GM23338 (cell line): Measurements from ENCODE around the gene RGS6.

ENCODE experiments used
- CREB1 ChIP-seq: fragments of 250-450 bp; sonication (Bioruptor Pico); IDR thresholded peaks from 2 replicates; pipeline ENCODE4 v1.5.0; 2020; ENCODE audit warnings: low read depth, mild to moderate bottlenecking, moderate library complexity
- EZH2 ChIP-seq: fragments of 200-600 bp; sonication (generic); IDR thresholded peaks from one replicate; pipeline ENCODE4 v1.8.0; 2017; ENCODE audit warnings: antibody characterized with exemption, mild to moderate bottlenecking, low read depth; ENCODE audit not compliant: unreplicated experiment
- EZH2phosphoT487 ChIP-seq: fragments of 200-600 bp; sonication (generic); IDR thresholded peaks from one replicate; pipeline ENCODE4 v1.8.1; 2018; ENCODE audit warnings: antibody characterized with exemption; ENCODE audit not compliant: unreplicated experiment
- JUNB ChIP-seq: IDR thresholded peaks from one replicate; pipeline ENCODE4 v1.6.1; 2016; ENCODE audit warnings: antibody characterized with exemption; ENCODE audit not compliant: unreplicated experiment
- POLR2AphosphoS5 ChIP-seq: IDR thresholded peaks from 2 replicates; pipeline ENCODE4 v1.6.1; 2016; ENCODE audit warnings: antibody characterized with exemption, low read depth
- TF ChIP-seq, protein P1 (sequence below), 2 experiments: fragments of 200-600 bp in 1 of 2; sonication (generic) in 1 of 2; conservative IDR thresholded peaks; 2 replicates each; pipeline versions ENCODE4 v1.5.1 to v1.6.1; 2016 to 2017; ENCODE audit warnings: antibody characterized with exemption in 2 of 2, low read depth in 2 of 2, mild to moderate bottlenecking in 2 of 2, moderate library complexity in 1 of 2
- TF ChIP-seq, protein P2 (sequence below): IDR thresholded peaks from 2 replicates; pipeline ENCODE4 v1.6.1; 2016; ENCODE audit warnings: antibody characterized with exemption

DNA sequence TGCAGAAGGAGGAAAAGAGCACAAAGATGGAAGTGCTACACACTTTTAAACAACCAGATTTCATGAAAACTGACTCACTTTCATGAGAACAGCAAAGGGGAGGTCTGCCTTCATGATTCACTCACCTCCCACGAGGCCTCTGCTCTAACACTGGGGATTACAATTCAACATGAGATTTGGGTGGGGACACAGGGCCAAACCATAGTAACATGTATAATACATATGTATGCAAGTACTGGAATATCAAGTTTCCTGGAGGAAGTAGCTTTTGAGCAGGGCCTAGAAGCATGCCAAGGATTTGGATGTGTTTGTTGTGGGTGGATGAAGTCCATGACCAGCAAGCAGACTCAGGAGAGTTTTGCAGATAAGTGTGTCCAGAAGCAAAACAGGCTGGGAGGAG, 409.0 kb downstream of the RGS6 start:
- TF ChIP-seq, protein P1, sequence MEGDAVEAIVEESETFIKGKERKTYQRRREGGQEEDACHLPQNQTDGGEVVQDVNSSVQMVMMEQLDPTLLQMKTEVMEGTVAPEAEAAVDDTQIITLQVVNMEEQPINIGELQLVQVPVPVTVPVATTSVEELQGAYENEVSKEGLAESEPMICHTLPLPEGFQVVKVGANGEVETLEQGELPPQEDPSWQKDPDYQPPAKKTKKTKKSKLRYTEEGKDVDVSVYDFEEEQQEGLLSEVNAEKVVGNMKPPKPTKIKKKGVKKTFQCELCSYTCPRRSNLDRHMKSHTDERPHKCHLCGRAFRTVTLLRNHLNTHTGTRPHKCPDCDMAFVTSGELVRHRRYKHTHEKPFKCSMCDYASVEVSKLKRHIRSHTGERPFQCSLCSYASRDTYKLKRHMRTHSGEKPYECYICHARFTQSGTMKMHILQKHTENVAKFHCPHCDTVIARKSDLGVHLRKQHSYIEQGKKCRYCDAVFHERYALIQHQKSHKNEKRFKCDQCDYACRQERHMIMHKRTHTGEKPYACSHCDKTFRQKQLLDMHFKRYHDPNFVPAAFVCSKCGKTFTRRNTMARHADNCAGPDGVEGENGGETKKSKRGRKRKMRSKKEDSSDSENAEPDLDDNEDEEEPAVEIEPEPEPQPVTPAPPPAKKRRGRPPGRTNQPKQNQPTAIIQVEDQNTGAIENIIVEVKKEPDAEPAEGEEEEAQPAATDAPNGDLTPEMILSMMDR (conservative IDR thresholded peaks at IDR 0.05; ENCODE audit: low read depth in 2 of 2), result no peak
- TF ChIP-seq EZH2phosphoT487 (no peak), POLR2AphosphoS5 (no peak), EZH2 (no peak), CREB1 (no peak), JUNB (no peak)
- TF ChIP-seq, protein P2, sequence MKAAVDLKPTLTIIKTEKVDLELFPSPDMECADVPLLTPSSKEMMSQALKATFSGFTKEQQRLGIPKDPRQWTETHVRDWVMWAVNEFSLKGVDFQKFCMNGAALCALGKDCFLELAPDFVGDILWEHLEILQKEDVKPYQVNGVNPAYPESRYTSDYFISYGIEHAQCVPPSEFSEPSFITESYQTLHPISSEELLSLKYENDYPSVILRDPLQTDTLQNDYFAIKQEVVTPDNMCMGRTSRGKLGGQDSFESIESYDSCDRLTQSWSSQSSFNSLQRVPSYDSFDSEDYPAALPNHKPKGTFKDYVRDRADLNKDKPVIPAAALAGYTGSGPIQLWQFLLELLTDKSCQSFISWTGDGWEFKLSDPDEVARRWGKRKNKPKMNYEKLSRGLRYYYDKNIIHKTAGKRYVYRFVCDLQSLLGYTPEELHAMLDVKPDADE, result no peak
